Uterus (tissue), 4 donors: ENCODE measurements around the gene SEC31B. TPM values are rescaled to one million over a fixed set of nuclear protein-coding genes. Genes with fewer than 3 reads are reported as not detected.

Experiments used
- DNase-seq, 2 donors: peaks; one replicate each; pipeline ENCODE4 v3.0.0-alpha.2; 2019 to 2020
- H3K27ac ChIP-seq, 2 donors: fragments of 200-600 bp; sonication (generic); 1 replicate in 1 of 2; 2 replicates in 1 of 2; pipeline ENCODE4 v1.5.1; 2016 to 2018
- H3K27me3 ChIP-seq, 2 donors: fragments of 200-600 bp; sonication (generic); one replicate each; pipeline ENCODE4 v1.5.1; 2018 to 2019; ENCODE audit warnings: control low read depth in 1 of 2
- H3K36me3 ChIP-seq, 2 donors: fragments of 200-600 bp; sonication (generic); one replicate each; pipeline ENCODE4 v1.5.1; 2019; ENCODE audit warnings: control low read depth in 1 of 2
- H3K4me1 ChIP-seq, 2 donors: fragments of 200-600 bp; sonication (generic); one replicate each; pipeline ENCODE4 v1.5.1; 2018 to 2019; ENCODE audit warnings: control low read depth in 1 of 2
- H3K4me3 ChIP-seq, 2 donors: fragments of 200-600 bp; sonication (generic); 1 replicate in 1 of 2; 2 replicates in 1 of 2; pipeline ENCODE4 v1.5.1; 2018 to 2019; ENCODE audit warnings: mild to moderate bottlenecking in 1 of 2
- H3K9me3 ChIP-seq, 2 donors: fragments of 200-600 bp; sonication (generic); one replicate each; pipeline ENCODE4 v1.5.1; 2019; ENCODE audit warnings: control low read depth in 1 of 2
- POLR2A ChIP-seq, 2 donors: fragments of 450-650 bp; IDR thresholded peaks; one replicate each; pipeline ENCODE4 v1.6.1; 2016; ENCODE audit warnings: antibody characterized with exemption in 2 of 2, mild to moderate bottlenecking in 1 of 2, moderate library complexity in 1 of 2
- intact Hi-C: fragments of 100-400 bp; cut with DNase I; formaldehyde crosslinking; loops from one replicate; pipeline ENCODE4 v1.15.1; 2023; ENCODE audit warnings: low total_unique reads
- total RNA-seq, 4 donors: library from RNA; depleted of rRNA in 3 of 4; stranded (reverse); fragments of >200 nt in 3 of 4; gene quantifications; one replicate each; pipeline versions ENCODE4 v1.1.0 to v1.2.4, GENCODE V29; 2014 to 2023
- TF ChIP-seq, protein P1 (sequence below), 4 experiments: fragments of 200-600 bp in 2 of 4; fragments of 450-650 bp in 2 of 4; sonication (generic) in 2 of 4; IDR thresholded peaks; one replicate each; pipeline ENCODE4 v1.5.1; 2016 to 2019; ENCODE audit warnings: antibody characterized with exemption in 4 of 4, mild to moderate bottlenecking in 2 of 4, moderate library complexity in 1 of 4
- donor health status: DM: yes; HTN: yes; CAD: no.

SEC31B gene
- total RNA-seq, 4 donors from 2014 or later: 7.6 to 19.5 (median 13.8) TPM

DNA sequence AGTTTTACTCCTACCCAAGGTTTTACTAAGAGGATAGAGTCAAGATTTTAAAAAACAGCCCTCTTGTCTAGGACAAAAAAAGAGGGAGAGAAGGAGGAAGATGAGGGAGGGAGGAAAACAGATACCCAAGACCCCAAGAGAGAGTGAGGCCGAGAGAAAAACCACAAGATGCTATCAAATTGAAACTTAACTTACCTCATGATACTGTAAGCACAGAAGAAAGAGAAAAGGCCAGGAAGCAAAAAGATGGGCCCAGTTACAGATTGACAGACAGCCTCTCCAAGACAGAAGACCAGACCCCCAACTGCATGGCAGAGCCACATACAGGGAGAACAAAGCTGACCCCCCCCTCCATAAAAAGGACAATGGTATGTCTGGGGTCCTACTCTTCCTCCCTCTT, 11.4 kb downstream of the SEC31B start:
- intact Hi-C loops: no loop called here
- TF ChIP-seq, protein P1, sequence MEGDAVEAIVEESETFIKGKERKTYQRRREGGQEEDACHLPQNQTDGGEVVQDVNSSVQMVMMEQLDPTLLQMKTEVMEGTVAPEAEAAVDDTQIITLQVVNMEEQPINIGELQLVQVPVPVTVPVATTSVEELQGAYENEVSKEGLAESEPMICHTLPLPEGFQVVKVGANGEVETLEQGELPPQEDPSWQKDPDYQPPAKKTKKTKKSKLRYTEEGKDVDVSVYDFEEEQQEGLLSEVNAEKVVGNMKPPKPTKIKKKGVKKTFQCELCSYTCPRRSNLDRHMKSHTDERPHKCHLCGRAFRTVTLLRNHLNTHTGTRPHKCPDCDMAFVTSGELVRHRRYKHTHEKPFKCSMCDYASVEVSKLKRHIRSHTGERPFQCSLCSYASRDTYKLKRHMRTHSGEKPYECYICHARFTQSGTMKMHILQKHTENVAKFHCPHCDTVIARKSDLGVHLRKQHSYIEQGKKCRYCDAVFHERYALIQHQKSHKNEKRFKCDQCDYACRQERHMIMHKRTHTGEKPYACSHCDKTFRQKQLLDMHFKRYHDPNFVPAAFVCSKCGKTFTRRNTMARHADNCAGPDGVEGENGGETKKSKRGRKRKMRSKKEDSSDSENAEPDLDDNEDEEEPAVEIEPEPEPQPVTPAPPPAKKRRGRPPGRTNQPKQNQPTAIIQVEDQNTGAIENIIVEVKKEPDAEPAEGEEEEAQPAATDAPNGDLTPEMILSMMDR (IDR thresholded peaks at IDR 0.05): no peak
- no peak for TF ChIP-seq POLR2A (IDR thresholded peaks at IDR 0.05)
- no peaks in the 10 kb centered on the region for H3K36me3 ChIP-seq

DNA sequence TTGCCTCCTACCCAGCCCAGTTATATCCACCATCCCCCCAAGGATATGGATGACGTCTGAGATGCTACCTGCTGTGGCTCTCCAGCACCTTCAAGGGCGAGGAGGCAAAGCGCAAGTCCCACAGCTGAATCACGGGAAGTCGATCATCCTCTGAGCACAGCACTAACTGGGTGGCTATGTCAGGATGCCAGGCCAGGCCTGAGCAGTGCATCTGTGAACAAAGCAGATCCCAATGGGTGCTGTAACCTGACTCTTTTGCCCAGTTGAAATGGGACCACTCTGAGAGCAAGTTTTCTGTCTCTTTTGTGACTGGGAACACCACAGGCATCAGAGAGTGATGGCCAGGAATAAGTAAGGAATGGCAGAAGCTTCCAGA, 12.3 kb downstream of the SEC31B start:
- DNase-seq: no peak
- H3K36me3 ChIP-seq: no peaks in the 10 kb centered on the region
- no peaks in the 10 kb centered on the region for H3K27me3 ChIP-seq
- no peaks in the 10 kb centered on the region for H3K9me3 ChIP-seq
- H3K27ac ChIP-seq: no peak overlapping the region
- intact Hi-C loops: no loop called here
- H3K4me1 ChIP-seq: no peaks in the 10 kb centered on the region
- no peak for TF ChIP-seq POLR2A (IDR thresholded peaks at IDR 0.05)
- TF ChIP-seq, protein P1 (IDR thresholded peaks at IDR 0.05): no peak
- H3K4me3 ChIP-seq: no peak overlapping the region

More for the DNA sequence above, 11.4 kb downstream of the SEC31B start:
- no peak for DNase-seq
- Histone ChIP-seq H3K4me1 (no peaks in the 10 kb centered on the region), H3K4me3 (no peak overlapping the region), H3K27me3 (no peaks in the 10 kb centered on the region), H3K9me3 (no peaks in the 10 kb centered on the region), H3K27ac (no peak overlapping the region)

GRCh38 chr10:100506596-100507356, 12.9 kb downstream of the SEC31B start:
- intact Hi-C loops: no loop called here
- DNase-seq: no peak
- TF ChIP-seq, protein P1 (IDR thresholded peaks at IDR 0.05): no peak
- TF ChIP-seq POLR2A (IDR thresholded peaks at IDR 0.05): no peak
- H3K27ac ChIP-seq: no peak overlapping the region
- H3K4me1 ChIP-seq: no peaks in the 10 kb centered on the region
- no peaks in the 10 kb centered on the region for H3K27me3 ChIP-seq
- no peak overlapping the region for H3K4me3 ChIP-seq
- H3K9me3 ChIP-seq: no peaks in the 10 kb centered on the region
- no peaks in the 10 kb centered on the region for H3K36me3 ChIP-seq

DNA sequence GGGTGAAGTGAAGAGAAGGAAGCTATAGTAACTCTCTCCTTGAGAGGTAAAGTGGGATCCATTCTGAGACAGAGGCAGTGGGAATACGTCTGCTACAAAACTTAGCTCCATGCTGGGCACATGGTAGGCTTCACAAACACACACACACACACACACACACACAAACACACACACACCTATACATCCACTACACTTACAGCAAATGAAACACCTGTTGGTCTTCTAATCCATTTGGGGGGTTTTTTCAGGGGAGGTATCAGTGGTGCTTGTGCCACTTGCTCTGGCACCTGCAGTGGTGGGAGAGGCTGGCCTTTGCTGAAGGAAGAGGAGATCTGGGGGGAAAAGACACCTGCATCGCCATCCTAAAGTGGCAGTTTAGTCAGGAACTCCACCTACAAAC, 14.5 kb downstream of the SEC31B start:
- no peaks in the 10 kb centered on the region for H3K27me3 ChIP-seq
- no peaks in the 10 kb centered on the region for H3K9me3 ChIP-seq
- DNase-seq: no peak
- H3K27ac ChIP-seq: no peak overlapping the region
- intact Hi-C loops: no loop called here
- TF ChIP-seq, protein P1 (IDR thresholded peaks at IDR 0.05): no peak
- no peak for TF ChIP-seq POLR2A (IDR thresholded peaks at IDR 0.05)
- no peak overlapping the region for H3K4me3 ChIP-seq
- H3K36me3 ChIP-seq: no peaks in the 10 kb centered on the region
- H3K4me1 ChIP-seq: no peaks in the 10 kb centered on the region

DNA sequence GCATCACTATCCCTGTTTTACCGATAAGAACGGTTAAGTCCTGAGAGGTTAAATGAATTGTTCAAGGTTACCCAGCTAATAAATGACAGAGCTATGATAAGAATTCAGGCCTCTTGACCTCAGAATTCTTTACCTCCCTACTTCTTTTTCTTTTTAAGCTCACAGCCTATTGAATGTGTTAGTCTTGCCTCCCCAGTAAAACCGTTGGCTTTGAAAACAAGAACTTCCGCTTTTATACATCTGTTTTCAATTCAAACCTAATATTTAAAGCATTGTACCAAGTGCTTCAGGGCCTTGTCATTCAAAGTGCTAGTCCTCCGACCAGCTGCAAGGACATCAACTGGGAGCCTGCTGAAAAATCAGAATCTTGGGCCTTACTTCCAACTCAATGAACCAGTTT, 15.6 kb downstream of the SEC31B start:
- H3K4me1 ChIP-seq: no peaks in the 10 kb centered on the region
- DNase-seq: no peak
- TF ChIP-seq POLR2A (IDR thresholded peaks at IDR 0.05): no peak
- TF ChIP-seq, protein P1 (IDR thresholded peaks at IDR 0.05): no peak
- no peaks in the 10 kb centered on the region for H3K36me3 ChIP-seq
- intact Hi-C loops: no loop called here
- no peak overlapping the region for H3K27ac ChIP-seq
- H3K9me3 ChIP-seq: no peaks in the 10 kb centered on the region
- no peaks in the 10 kb centered on the region for H3K27me3 ChIP-seq
- H3K4me3 ChIP-seq: no peak overlapping the region
